HS-27A (cell line): ENCODE results near the gene LACTB.

Experiments used
- DNase-seq: peaks from one replicate; pipeline ENCODE4 v3.0.0-alpha.2; 2012; ENCODE audit warnings: low read depth, missing footprints

Gene LACTB, protein sequence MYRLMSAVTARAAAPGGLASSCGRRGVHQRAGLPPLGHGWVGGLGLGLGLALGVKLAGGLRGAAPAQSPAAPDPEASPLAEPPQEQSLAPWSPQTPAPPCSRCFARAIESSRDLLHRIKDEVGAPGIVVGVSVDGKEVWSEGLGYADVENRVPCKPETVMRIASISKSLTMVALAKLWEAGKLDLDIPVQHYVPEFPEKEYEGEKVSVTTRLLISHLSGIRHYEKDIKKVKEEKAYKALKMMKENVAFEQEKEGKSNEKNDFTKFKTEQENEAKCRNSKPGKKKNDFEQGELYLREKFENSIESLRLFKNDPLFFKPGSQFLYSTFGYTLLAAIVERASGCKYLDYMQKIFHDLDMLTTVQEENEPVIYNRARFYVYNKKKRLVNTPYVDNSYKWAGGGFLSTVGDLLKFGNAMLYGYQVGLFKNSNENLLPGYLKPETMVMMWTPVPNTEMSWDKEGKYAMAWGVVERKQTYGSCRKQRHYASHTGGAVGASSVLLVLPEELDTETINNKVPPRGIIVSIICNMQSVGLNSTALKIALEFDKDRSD

DNA sequence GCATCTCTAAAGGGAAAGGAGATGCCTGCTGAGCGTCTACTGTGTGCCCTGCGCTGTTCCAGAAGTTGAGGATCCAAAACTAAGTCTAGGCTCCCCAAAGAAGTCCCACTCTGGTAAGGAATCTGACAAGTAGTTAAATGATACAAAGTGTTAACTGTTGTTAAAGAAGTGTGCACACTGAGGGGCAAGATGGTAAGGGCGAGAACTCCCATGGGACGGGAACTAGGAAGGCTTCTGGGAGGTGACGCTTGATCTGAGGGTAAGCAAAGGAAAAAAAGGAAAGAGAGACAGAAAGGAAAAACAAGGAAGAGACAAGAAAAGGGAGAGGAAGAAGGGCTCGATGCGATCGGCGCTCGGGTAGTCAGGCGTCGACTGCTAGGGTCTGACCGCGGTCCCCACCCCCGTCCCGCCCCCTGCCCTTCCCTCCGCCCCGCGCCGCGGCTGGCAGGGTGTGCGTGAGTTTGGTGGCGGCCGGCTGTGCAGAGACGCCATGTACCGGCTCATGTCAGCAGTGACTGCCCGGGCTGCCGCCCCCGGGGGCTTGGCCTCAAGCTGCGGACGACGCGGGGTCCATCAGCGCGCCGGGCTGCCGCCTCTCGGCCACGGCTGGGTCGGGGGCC lies at the start of gene LACTB:
LACTB (plus strand) TSS at position 480 of the 620 bp plus-strand sequence; CDS start at position 491, 11 bp downstream.
- DNase-seq = peak; percentile 70

GRCh38 chr15:63072023-63072650 lies 49.5 kb upstream of the LACTB start:
- DNase-seq = no peak

DNA sequence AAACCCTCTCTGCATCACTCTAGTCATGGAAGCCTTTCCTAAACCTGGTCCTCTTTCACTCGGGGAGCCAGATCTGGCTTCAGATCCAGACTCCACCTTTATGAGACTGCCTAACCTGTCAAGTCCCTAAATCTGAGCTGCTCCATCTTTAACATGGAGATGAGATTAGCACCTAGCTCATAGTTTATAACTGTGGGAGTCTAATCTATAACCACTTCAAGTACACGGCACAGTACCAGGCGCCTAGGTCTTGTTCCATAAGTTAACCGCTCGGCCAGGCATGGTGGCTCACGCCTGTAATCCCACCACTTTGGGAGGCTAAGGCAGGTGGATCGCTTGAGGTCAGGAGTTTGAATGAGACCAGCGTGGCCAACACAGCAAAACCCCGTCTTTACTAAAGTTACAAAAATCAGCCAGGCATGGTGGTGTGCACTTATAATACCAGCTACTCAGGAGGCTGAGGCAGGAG lies 48.8 kb upstream of the LACTB start:
- no peak for DNase-seq

DNA sequence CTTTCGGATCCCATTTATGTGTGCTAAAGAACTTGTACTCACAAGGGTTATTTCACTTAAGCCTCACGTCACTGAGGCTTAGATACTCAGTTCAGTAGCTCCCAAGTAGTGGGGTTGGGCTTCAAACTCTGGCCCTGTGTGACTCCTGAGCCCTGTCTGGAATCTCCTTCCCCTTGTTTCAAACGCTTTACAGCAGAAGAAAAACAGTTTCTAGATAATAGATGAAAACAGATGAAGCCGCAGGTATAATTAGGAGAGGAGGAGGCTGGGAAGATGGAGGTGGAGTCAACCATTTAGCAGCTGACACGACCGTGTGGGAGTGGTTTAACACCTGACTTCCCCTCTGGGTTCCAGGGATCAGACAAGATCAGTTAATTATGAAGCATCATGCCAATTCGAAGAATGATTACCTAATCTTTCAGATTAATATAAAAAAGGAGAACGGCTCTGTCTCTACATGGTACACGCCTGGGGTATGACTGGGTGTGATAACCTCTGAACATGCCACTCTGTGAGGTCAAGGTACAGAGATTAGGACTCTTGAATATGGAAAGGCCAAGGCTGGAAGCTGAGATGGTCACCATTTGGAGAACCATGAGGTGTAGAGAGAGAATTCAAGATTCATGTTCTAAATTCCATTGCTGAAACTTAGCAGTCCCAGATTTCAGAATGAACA lies 48.0 kb upstream of the LACTB start:
- no peak for DNase-seq

DNA sequence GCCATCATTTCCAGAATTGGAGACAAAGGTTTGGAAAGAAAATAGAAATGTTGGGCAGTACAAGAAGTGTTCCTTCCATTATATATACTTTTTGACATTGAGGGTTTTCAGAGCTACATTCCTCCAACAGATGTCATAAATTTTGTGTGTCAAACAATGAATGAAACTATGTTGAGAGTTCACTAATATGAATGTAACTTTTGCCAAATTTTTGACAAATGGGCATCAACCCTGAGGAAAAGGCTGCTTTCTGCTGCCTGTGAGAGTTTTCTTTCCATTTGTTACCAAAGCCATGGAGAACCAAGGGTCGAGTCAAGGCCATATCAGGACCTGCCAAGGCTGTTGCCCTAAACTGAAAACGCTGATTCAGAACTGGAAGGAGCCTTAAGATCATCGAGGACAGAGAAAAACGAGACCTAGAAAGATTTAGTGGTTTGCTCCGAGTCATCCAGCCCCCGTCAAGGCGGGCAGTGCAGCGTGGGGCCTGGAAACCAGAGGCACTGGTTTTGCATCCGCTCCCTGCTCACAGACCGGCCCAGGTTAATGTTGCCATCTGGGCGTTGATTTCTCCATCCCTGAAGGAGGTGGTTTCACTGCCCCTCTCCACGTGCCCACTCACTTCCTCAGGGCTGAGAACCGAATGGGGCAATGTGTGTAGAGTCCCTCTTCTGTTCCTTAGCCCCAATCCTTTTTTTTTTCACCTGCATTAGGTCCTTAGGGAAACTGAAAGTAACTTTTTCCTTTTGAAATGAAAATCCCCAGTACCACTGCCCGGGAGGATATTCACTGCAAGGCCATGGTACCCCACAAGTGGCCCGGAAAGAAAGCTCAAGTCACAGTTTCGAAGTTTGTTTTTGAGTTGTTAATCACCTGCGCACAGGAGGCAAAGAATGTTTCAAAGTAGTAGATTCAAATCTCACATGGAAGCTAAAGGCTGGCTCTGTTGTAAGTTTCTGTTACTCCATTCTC lies 46.4 kb upstream of the LACTB start:
- no peak for DNase-seq

DNA sequence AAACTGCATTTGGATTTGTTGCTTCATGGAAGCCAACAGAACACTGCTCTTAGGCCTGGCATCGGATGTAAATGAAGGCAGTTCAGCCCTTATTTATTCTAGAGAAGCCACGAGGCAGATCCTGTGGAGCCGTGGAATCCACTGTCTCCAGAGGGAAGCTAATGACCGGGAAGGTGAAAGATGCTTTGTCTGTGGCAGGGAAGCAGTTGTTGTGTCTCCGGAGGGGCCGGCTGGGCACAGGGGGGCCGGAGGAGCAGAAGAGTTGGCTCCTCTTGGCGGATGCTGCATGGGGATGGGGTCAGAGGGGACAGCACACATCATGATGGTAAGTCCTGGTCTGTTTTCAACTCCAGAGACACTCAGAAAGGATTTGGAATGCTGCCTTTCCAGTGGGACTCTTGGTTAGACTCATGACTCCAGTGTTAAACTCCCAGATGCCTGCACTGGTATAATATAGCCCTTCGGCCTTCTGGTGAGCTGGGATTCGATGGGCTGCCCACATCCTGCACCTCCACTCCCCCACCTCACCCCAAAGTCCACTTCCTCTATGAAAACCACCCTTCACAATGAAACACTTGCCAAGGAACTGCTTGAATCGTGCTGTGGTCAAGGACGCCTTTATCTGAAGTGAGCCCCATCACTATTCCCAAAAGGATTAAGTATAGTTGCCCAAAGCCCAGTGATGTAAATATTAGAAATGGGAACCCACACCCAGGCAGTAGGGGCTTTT lies 45.5 kb upstream of the LACTB start:
- DNase-seq = no peak

GRCh38 chr15:63076714-63077046 lies 45.0 kb upstream of the LACTB start:
- DNase-seq = no peak

- no peak for DNase-seq
These were observed 43.7 kb upstream of the LACTB start for GRCh38 chr15:63077952-63078351.

DNA sequence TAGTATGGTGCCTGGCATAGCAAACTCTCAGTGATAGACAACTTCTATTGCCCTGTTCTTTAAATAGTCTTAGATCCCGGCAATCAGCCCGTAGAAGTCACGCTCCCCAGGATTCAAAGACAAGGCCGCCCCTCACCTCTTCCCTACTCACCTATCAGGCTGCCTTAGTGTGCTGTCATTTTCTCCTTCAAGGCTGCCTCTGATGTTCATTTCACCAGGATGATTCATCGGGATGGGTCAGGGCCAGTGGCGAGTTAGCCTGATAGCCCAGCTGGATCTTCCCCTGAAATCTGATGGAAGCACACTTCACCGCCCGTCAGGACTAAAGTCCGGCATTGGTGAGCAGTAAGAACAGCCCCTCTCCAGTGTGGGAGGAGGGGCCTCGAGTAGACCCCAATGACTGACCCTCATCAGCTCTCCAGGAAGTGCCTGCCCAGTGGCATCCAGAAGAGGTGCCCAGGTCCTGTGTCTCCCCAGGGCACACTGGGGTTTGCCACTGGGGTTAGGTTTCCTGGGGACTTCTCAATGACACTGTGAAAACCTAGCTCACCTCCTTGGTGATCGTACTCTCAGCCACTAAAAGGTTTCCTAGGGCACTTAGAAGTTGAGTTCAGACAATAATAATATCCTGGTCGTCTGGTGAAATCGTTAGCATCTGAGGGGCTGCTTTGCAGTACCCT lies 41.6 kb upstream of the LACTB start:
- no peak for DNase-seq

GRCh38 chr15:63080634-63081250 lies 40.9 kb upstream of the LACTB start:
- DNase-seq = no peak

- no peak for DNase-seq
These were observed 39.3 kb upstream of the LACTB start for GRCh38 chr15:63082366-63082765.

- no peak for DNase-seq
These were observed 38.6 kb upstream of the LACTB start for GRCh38 chr15:63083044-63083443.

GRCh38 chr15:63083541-63083940 lies 38.1 kb upstream of the LACTB start:
- no peak for DNase-seq

- no peak for DNase-seq
These were observed 36.9 kb upstream of the LACTB start for GRCh38 chr15:63084806-63085205.

DNA sequence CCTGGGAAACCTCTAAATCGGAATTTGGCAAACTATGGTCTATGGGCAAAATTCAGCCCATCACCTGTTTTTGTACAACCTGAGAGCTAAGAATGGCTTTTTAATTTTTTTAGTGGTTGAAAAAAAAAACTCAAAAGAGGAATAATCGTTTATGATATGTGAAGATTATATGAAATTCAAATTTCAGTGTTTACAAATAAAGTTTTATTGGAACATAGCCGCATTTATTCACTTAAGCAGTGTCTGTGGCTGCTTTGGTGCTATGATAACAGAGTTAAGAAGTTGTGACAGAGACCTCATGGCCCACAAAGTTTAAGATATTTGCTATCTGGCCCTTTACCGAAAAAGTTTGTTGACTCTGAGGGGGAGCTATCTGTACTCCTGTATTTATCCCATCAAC lies 36.4 kb upstream of the LACTB start:
- no peak for DNase-seq

DNA sequence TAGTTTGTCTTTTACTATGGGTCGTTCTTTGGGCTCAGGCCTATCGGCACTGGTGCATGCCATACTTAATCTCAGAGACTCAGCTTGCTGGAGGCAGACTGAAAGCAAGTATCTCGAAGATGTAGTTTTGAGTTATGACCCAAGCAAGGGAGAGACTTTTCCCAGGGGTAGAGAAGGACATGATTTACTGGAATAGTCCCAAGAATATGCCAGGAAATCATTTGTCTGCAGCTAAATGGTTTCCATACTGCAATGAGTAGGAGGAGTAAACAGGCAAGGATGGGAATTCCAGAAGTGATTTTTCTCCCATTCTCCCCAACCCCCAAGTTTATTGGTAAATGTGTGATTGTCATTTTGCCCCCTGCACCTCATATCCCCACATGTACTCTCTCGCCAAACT lies 35.4 kb upstream of the LACTB start:
- no peak for DNase-seq

DNA sequence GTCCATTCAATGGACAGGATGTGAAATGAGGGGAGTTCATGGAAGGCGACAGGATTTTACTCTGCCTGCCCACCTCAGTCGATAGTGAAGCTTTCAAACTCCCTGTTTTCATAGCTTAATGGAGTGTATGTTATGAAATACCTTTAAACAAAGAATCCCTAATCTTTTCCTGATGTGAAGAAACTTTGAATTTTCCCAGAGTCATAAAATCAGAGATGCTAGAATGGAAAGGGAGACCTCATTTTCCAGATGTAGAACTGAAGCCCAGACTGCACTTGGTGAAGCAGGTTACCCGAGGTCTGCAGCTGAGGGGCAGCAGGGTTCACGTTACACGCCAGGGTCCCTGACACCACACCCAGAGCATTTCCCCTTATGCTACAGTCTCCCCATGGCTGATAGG lies 34.7 kb upstream of the LACTB start:
- no peak for DNase-seq

DNA sequence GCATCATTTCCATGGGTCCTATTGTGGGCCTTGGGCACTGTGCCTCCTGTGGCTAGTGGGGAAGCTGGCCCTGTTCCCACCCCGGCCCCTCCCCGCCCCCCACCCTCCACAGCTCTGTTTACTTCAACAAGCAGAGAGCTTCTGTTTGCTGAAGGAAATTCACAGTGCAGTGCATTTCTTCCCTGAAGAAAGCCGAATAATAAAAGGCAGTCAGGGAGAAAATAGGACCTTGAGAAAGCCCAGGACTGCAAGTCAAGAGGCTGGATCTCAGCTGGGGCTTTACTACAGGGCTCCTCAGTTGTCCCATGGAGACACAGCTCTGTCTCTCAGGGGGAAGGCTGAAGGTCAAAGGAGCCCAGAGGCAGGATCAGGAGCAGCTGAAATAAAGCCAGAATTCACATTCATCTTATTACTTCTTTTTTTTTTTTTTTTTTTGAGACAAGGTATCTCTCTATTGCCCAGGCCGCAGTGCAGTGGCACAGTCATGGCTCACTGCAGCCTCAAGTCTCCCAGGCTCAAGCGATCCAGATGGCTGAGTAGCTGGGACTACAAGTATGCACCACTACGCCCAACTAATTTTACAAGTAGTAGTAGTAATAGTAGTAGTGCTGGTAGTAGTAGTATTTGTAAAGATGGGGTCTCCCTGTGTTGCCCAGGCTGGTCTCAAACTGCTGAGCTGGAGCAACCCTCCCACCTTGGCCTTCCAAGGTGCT lies 33.0 kb upstream of the LACTB start:
- no peak for DNase-seq
